Measurements from ENCODE around the gene HIRIP3.

- TF ChIP-seq EZH2 (IDR thresholded peaks at IDR 0.05; ENCODE audit: low read length, unreplicated experiment) = no peak
- TF ChIP-seq, protein P1, sequence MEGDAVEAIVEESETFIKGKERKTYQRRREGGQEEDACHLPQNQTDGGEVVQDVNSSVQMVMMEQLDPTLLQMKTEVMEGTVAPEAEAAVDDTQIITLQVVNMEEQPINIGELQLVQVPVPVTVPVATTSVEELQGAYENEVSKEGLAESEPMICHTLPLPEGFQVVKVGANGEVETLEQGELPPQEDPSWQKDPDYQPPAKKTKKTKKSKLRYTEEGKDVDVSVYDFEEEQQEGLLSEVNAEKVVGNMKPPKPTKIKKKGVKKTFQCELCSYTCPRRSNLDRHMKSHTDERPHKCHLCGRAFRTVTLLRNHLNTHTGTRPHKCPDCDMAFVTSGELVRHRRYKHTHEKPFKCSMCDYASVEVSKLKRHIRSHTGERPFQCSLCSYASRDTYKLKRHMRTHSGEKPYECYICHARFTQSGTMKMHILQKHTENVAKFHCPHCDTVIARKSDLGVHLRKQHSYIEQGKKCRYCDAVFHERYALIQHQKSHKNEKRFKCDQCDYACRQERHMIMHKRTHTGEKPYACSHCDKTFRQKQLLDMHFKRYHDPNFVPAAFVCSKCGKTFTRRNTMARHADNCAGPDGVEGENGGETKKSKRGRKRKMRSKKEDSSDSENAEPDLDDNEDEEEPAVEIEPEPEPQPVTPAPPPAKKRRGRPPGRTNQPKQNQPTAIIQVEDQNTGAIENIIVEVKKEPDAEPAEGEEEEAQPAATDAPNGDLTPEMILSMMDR (conservative IDR thresholded peaks at IDR 0.05; ENCODE audit: low read depth, low read length) = no peak
Measured at GRCh38 chr16:30009990-30010843, 14.8 kb upstream of the HIRIP3 start.
